SK-N-SH (cell line): Measurements from ENCODE around the gene LNP1. TPM values are rescaled to one million over a fixed set of nuclear protein-coding genes. Genes with fewer than 3 reads are reported as not detected.
"Not testable (repeated sequence)": the region's sequence is repeated elsewhere in the genome, so short reads cannot be mapped to it uniquely, and the experiment has no call there.

Source experiments
- CTCF ChIA-PET: fragments of 300-600, 350-600 bp; formaldehyde crosslinking; extraction: SDS; loops from one replicate; lab custom pipeline; 2021; lab: Yijun Ruan, JAX
- POLR2A ChIA-PET: fragments of 350-600 bp; sonication (Branson Sonifier 250); formaldehyde crosslinking; extraction: SDS; loops from one replicate; lab custom pipeline; 2020; ENCODE audit warnings: antibody characterized with exemption, inconsistent platforms; lab: Yijun Ruan, JAX
- DNase-seq: peaks from one replicate; pipeline ENCODE4 v3.0.0; 2012
- H2AFZ ChIP-seq: fragments of 200-600 bp; sonication (generic); 2 replicates; pipeline ENCODE4 v1.8.1; 2016; ENCODE audit warnings: antibody characterized with exemption, mild to moderate bottlenecking, low read depth
- H3F3A ChIP-seq: fragments of 200-600 bp; sonication (generic); replicated peaks from 2 replicates; pipeline ENCODE3; 2016; ENCODE audit warnings: antibody characterized with exemption, mild to moderate bottlenecking; ENCODE audit not compliant: insufficient read depth
- H3K27ac ChIP-seq, 2 experiments: fragments of 200-500 bp in 1 of 2; fragments of 200-600 bp in 1 of 2; sonication (Bioruptor generic) in 1 of 2; sonication (generic), shearing (Covaris generic) in 1 of 2; 2 replicates each; pipeline versions ENCODE4 v1.5.1 to v1.6.1; 2014 to 2016; ENCODE audit warnings: low read depth in 2 of 2, inconsistent platforms in 1 of 2, low read length in 1 of 2, mild to moderate bottlenecking in 1 of 2, mixed read lengths in 1 of 2
- H3K27me3 ChIP-seq: fragments of 200-600 bp; sonication (generic), shearing (Covaris generic); 2 replicates; pipeline ENCODE4 v1.6.1; 2016; ENCODE audit warnings: mixed run types; ENCODE audit not compliant: insufficient read depth
- H3K36me3 ChIP-seq, 2 experiments: fragments of 200-500 bp in 1 of 2; fragments of 200-600 bp in 1 of 2; sonication (Bioruptor generic) in 1 of 2; sonication (generic) in 1 of 2; replicated peaks in 1 of 2; 2 replicates each; pipeline versions ENCODE3 to v1.5.1; 2014 to 2016; ENCODE audit warnings: low read length in 1 of 2, mild to moderate bottlenecking in 1 of 2; ENCODE audit not compliant: insufficient read depth in 2 of 2, control insufficient read depth in 1 of 2
- H3K4me1 ChIP-seq, 2 experiments: fragments of 200-500 bp in 1 of 2; fragments of 200-600 bp in 1 of 2; sonication (Bioruptor generic) in 1 of 2; sonication (generic), shearing (Covaris generic) in 1 of 2; 2 replicates each; pipeline versions ENCODE4 v1.5.1 to v1.6.1; 2014 to 2016; ENCODE audit warnings: low read depth in 1 of 2, low read length in 1 of 2, mixed run types in 1 of 2; ENCODE audit not compliant: insufficient read depth in 2 of 2, control insufficient read depth in 1 of 2
- H3K4me2 ChIP-seq: fragments of 200-600 bp; sonication (generic), shearing (Covaris generic); 2 replicates; pipeline ENCODE4 v1.6.1; 2017; ENCODE audit warnings: mixed run types
- H3K4me3 ChIP-seq, 2 experiments: fragments of 200-500 bp in 1 of 2; fragments of 200-600 bp in 1 of 2; sonication (Bioruptor generic) in 1 of 2; sonication (generic), shearing (Covaris generic) in 1 of 2; 2 replicates each; pipeline versions ENCODE4 v1.5.1 to v1.8.1; 2014 to 2016; ENCODE audit warnings: low read depth in 2 of 2, inconsistent platforms in 1 of 2, low read length in 1 of 2, mild to moderate bottlenecking in 1 of 2, mixed read lengths in 1 of 2, moderate library complexity in 1 of 2
- H3K79me2 ChIP-seq: fragments of 200-600 bp; sonication (generic); 2 replicates; pipeline ENCODE4 v1.8.1; 2017; ENCODE audit warnings: mild to moderate bottlenecking; ENCODE audit not compliant: insufficient read depth
- H3K9ac ChIP-seq: fragments of 200-600 bp; sonication (generic); 2 replicates; pipeline ENCODE4 v1.6.1; 2017; ENCODE audit warnings: mixed run types
- H3K9me2 ChIP-seq: fragments of 200-600 bp; sonication (generic); 2 replicates; pipeline ENCODE4 v1.6.1; 2017; ENCODE audit warnings: mixed run types
- H3K9me3 ChIP-seq: fragments of 200-600 bp; sonication (generic); 2 replicates; pipeline ENCODE4 v1.6.1; 2017; ENCODE audit warnings: mixed run types, mild to moderate bottlenecking, moderate library complexity
- H4K20me1 ChIP-seq: fragments of 200-600 bp; sonication (generic); 2 replicates; pipeline ENCODE4 v1.6.1; 2017; ENCODE audit warnings: mild to moderate bottlenecking, mixed run types; ENCODE audit not compliant: insufficient read depth
- CHD2 ChIP-seq: fragments of 150-350 bp; IDR thresholded peaks from 2 replicates; pipeline ENCODE4 v1.6.1; 2018; ENCODE audit warnings: low read length; ENCODE audit not compliant: partially characterized antibody
- ELF1 ChIP-seq: IDR thresholded peaks from 2 replicates; pipeline ENCODE4 v1.4.0; 2012
- EZH2phosphoT487 ChIP-seq: fragments of 200-600 bp; sonication (generic); IDR thresholded peaks from 2 replicates; pipeline ENCODE4 v1.6.1; 2017; ENCODE audit warnings: low read depth, mixed run types, mild to moderate bottlenecking, antibody characterized with exemption, moderate library complexity, borderline replicate concordance
- FOSL2 ChIP-seq: IDR thresholded peaks from 2 replicates; pipeline ENCODE4 v1.4.0; 2012; ENCODE audit warnings: low read depth, mild to moderate bottlenecking, moderate library complexity, borderline replicate concordance
- JUND ChIP-seq: IDR thresholded peaks from 2 replicates; pipeline ENCODE4 v1.4.0; 2012
- MEF2A ChIP-seq: IDR thresholded peaks from 2 replicates; pipeline ENCODE4 v1.4.0; 2012; ENCODE audit warnings: low read depth, borderline replicate concordance
- POLR2AphosphoS5 ChIP-seq: IDR thresholded peaks from 2 replicates; pipeline ENCODE4 v1.6.1; 2012; ENCODE audit warnings: low read depth, low read length
- RAD21 ChIP-seq: IDR thresholded peaks from 2 replicates; pipeline ENCODE4 v1.6.1; 2012; ENCODE audit warnings: mild to moderate bottlenecking, low read length
- RCOR1 ChIP-seq: fragments of 150-350 bp; IDR thresholded peaks from 2 replicates; pipeline ENCODE4 v1.6.1; 2017; ENCODE audit warnings: antibody characterized with exemption, low read length
- TAF1 ChIP-seq: IDR thresholded peaks from 2 replicates; pipeline ENCODE4 v1.6.1; 2012; ENCODE audit warnings: low read depth, mild to moderate bottlenecking, low read length, moderate library complexity, borderline replicate concordance
- TCF12 ChIP-seq: IDR thresholded peaks from 2 replicates; pipeline ENCODE4 v1.4.0; 2012
- YY1 ChIP-seq: IDR thresholded peaks from 2 replicates; pipeline ENCODE4 v1.4.0; 2012; ENCODE audit warnings: low read depth, mild to moderate bottlenecking
- WGBS: methylation state at CpG from one replicate; pipeline ENCODE4 v1.1.6; 2017; ENCODE audit warnings: low lambda C conversion rate; 5-methylcytosine and 5-hydroxymethylcytosine counted together
- polyA plus RNA-seq, 3 experiments: library from polyadenylated mRNA; depleted of rRNA; stranded (reverse); fragments of >200 nt; gene quantifications; 2 replicates each; pipeline ENCODE4 v1.2.3, GENCODE V29; 2012
- TF ChIP-seq, protein P1 (sequence below): IDR thresholded peaks from 2 replicates; pipeline ENCODE4; 2012
- TF ChIP-seq, protein P2 (sequence below): IDR thresholded peaks from 2 replicates; pipeline ENCODE4 v1.4.0; 2012; ENCODE audit warnings: low read depth, borderline replicate concordance

The LNP1 gene
- polyA plus RNA-seq, 1 of the 3 experiments (the other 2 are of a cell fraction), result 2.3 TPM

DNA sequence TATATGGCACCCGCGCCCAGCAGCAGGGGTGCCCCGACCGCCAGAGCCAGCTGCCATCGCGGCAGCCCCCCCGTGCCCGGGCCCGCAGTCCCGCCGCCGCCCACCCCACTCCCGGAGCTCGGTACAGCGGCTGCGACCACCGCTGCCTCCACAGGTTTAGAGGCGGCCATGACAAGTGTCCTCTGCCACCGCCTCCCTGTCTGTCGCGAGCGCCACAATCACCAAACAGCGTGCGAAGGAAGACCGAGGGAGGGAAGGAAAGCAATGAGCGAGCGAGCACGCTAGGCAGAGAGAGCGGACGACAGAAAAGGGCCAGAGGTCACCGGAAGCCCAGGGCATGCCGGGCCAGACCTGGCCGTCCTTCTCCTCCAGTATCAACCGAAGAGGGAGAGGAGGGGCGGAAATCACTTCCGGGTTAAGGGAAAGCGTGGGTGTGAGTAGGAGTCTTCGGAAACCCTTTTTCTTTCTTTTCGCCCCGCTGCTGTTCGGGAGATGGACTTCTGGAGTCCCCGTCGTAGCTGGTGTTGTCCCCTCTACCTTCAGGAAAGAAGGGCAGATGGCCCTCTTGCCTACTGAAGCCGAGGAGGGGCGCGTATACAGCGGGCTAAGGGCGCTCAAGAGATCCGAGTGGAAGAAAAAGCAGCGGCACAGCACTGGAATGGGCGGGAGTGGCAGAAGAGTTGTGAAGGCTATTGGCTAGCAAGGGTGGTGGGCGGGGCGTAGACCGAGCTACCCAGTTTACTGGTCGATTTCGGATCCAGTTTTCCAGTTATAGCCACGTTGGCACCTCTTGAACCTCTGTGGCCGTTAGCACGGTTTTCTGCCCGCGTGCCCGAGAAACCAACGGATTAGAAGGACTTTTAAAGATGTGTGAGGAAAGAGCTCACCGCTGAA lies at the start of gene LNP1, which contains the start of gene TOMM70 (continued):
- TF ChIP-seq, protein P1, sequence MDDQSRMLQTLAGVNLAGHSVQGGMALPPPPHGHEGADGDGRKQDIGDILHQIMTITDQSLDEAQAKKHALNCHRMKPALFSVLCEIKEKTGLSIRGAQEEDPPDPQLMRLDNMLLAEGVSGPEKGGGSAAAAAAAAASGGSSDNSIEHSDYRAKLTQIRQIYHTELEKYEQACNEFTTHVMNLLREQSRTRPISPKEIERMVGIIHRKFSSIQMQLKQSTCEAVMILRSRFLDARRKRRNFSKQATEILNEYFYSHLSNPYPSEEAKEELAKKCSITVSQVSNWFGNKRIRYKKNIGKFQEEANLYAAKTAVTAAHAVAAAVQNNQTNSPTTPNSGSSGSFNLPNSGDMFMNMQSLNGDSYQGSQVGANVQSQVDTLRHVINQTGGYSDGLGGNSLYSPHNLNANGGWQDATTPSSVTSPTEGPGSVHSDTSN, result peak; percentile 13
- peak; percentile 73 for TF ChIP-seq TAF1
- TF ChIP-seq MEF2A, result no peak
- TF ChIP-seq YY1, result no peak
- peak; percentile 91 for TF ChIP-seq CHD2
- no peak for TF ChIP-seq EZH2phosphoT487
- TF ChIP-seq JUND, result no peak
- peak; percentile 77 for TF ChIP-seq ELF1
- TF ChIP-seq, protein P2, sequence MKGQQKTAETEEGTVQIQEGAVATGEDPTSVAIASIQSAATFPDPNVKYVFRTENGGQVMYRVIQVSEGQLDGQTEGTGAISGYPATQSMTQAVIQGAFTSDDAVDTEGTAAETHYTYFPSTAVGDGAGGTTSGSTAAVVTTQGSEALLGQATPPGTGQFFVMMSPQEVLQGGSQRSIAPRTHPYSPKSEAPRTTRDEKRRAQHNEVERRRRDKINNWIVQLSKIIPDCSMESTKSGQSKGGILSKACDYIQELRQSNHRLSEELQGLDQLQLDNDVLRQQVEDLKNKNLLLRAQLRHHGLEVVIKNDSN, result no peak
- no peak for TF ChIP-seq FOSL2
- no peak; the same call in 1 of the 2 replicates for TF ChIP-seq RCOR1
- no peak for TF ChIP-seq TCF12
- no peak for TF ChIP-seq RAD21
- TF ChIP-seq POLR2AphosphoS5, result peak; percentile 97

DNA sequence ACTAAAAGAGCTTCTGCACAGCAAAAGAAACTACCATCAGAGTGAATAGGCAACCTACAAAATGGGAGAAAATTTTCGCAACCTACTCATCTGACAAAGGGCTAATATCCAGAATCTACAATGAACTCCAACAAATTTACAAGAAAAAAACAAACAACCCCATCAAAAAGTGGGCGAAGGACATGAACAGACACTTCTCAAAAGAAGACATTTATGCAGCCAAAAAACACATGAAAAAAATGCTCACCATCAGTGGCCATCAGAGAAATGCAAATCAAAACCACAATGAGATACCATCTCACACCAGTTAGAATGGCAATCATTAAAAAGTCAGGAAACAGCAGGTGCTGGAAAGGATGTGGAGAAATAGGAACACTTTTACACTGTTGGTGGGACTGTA lies 49.6 kb upstream of the LNP1 start:
- H3K4me3 ChIP-seq, H3K27me3 ChIP-seq, CTCF ChIA-PET, H3F3A ChIP-seq, H3K9me3 ChIP-seq, H3K79me2 ChIP-seq, H2AFZ ChIP-seq, DNase-seq, H3K4me1 ChIP-seq, H3K9me2 ChIP-seq, H4K20me1 ChIP-seq, POLR2A ChIA-PET, H3K9ac ChIP-seq, H3K27ac ChIP-seq, H3K4me2 ChIP-seq: not testable (repeated sequence)
- peaks cover 50 to 63% of the 10 kb centered on the region in 2 experiments for H3K36me3 ChIP-seq
- WGBS, result 97% methylated on average over 2 of the region's 2 CpGs
